HCT116 (cell line): Measurements from ENCODE around the gene TMEM240. TPM values are rescaled to one million over a fixed set of nuclear protein-coding genes. Genes with fewer than 3 reads are reported as not detected.

ENCODE experiments used
- ATAC-seq: fragments of 200-7000 bp; cut with Tn5 transposase; 2 replicates; pipeline ENCODE4 v1.9.1; 2020; ENCODE audit warnings: mild to moderate bottlenecking, moderate library complexity
- BruUV-seq: library from RNA; stranded (reverse); fragments of 400-500 nt; replicated peaks from 2 replicates; lab custom pipeline; 2021; lab: Mats Ljungman, UMichigan
- CTCF ChIA-PET: fragments of 300-600 bp; sonication (Branson Sonifier 250); formaldehyde crosslinking; loops from one replicate; lab custom pipeline; 2021; ENCODE audit warnings: antibody characterized with exemption; lab: Charles Lee
- POLR2A ChIA-PET: fragments of 300-600, 350-600 bp; sonication (Branson Sonifier 250); formaldehyde crosslinking; loops from one replicate; lab custom pipeline; 2021; ENCODE audit warnings: antibody characterized with exemption; lab: Charles Lee
- RAD21 ChIA-PET, 2 experiments: fragments of 300-600 bp; sonication (Branson Sonifier 250); formaldehyde crosslinking; loops; one replicate each; lab custom pipeline; 2023; ENCODE audit warnings: low total read pairs in 2 of 2; ENCODE audit not compliant: uncharacterized antibody in 2 of 2, unreplicated experiment in 2 of 2, low non-redundant PET in 1 of 2; lab: Charles Lee
- DNase-seq: peaks from one replicate; pipeline ENCODE4 v3.0.0-alpha.2; 2010; ENCODE audit warnings: low read depth, low spot score
- H2AFZ ChIP-seq: fragments of 200-600 bp; shearing (Covaris generic), sonication (generic); 2 replicates; pipeline ENCODE4 v1.6.1; 2017; ENCODE audit warnings: low read depth, mixed run types, mixed read lengths, antibody characterized with exemption, low read length; ENCODE audit not compliant: poor library complexity, severe bottlenecking
- H3K27ac ChIP-seq: 2 replicates; pipeline ENCODE4 v1.5.1; 2012; ENCODE audit warnings: low read depth, low read length
- H3K27me3 ChIP-seq: fragments of 200-600 bp; sonication (generic); 2 replicates; pipeline ENCODE4 v1.6.1; 2016; ENCODE audit warnings: mixed run types, low read length, mixed read lengths; ENCODE audit not compliant: insufficient read depth
- H3K36me3 ChIP-seq, 2 experiments: fragments of 200-500 bp in 1 of 2; fragments of 200-600 bp in 1 of 2; sonication (Bioruptor generic) in 1 of 2; sonication (generic) in 1 of 2; 2 replicates each; pipeline versions ENCODE4 v1.5.1 to v1.6.1; 2014 to 2016; ENCODE audit warnings: low read length in 2 of 2, inconsistent platforms in 1 of 2, mixed read lengths in 1 of 2, mixed run types in 1 of 2; ENCODE audit not compliant: insufficient read depth in 2 of 2, control insufficient read depth in 1 of 2
- H3K4me1 ChIP-seq, 2 experiments: fragments of 200-600 bp in 1 of 2; sonication (generic) in 1 of 2; 2 replicates each; pipeline versions ENCODE4 v1.5.1 to v1.6.1; 2012 to 2017; ENCODE audit warnings: low read length in 2 of 2, inconsistent platforms in 1 of 2, mild to moderate bottlenecking in 1 of 2, mixed read lengths in 1 of 2, mixed run types in 1 of 2, moderate library complexity in 1 of 2; ENCODE audit not compliant: insufficient read depth in 2 of 2, control insufficient read depth in 1 of 2
- H3K4me2 ChIP-seq: fragments of 200-600 bp; sonication (generic); 2 replicates; pipeline ENCODE4 v1.6.1; 2017; ENCODE audit warnings: mixed run types, low read length, mixed read lengths
- H3K4me3 ChIP-seq, 2 experiments: fragments of 200-600 bp in 1 of 2; sonication (generic) in 1 of 2; replicated peaks in 1 of 2; 2 replicates each; pipeline ENCODE4 v1.5.1; 2011 to 2016; ENCODE audit warnings: low read length in 2 of 2, control low read depth in 1 of 2, low read depth in 1 of 2, mild to moderate bottlenecking in 1 of 2, mixed read lengths in 1 of 2, mixed run types in 1 of 2
- H3K79me2 ChIP-seq: fragments of 200-600 bp; sonication (generic); 2 replicates; pipeline ENCODE4 v1.6.1; 2017; ENCODE audit warnings: mild to moderate bottlenecking, mixed run types, low read length, moderate library complexity, mixed read lengths; ENCODE audit not compliant: insufficient read depth
- H3K9ac ChIP-seq: fragments of 200-600 bp; sonication (generic); 2 replicates; pipeline ENCODE4 v1.6.1; 2016; ENCODE audit warnings: low read length, mixed read lengths
- H3K9me2 ChIP-seq: fragments of 200-600 bp; sonication (generic), shearing (Covaris generic); 2 replicates; pipeline ENCODE4 v1.6.1; 2017; ENCODE audit warnings: mixed run types, mild to moderate bottlenecking, moderate library complexity; ENCODE audit not compliant: insufficient read depth
- H3K9me3 ChIP-seq, 2 experiments: fragments of 200-500 bp in 1 of 2; fragments of 200-600 bp in 1 of 2; sonication (Bioruptor generic) in 1 of 2; sonication (generic) in 1 of 2; 2 replicates each; pipeline ENCODE4 v1.6.1; 2014 to 2017; ENCODE audit warnings: low read length in 2 of 2, mixed read lengths in 2 of 2, inconsistent platforms in 1 of 2, low read depth in 1 of 2, mild to moderate bottlenecking in 1 of 2, mixed run types in 1 of 2, moderate library complexity in 1 of 2; ENCODE audit not compliant: control insufficient read depth in 1 of 2, insufficient read depth in 1 of 2
- H4K20me1 ChIP-seq: fragments of 200-600 bp; sonication (generic), shearing (Covaris generic); 2 replicates; pipeline ENCODE4 v1.6.1; 2017; ENCODE audit warnings: mixed run types, mild to moderate bottlenecking, moderate library complexity; ENCODE audit not compliant: insufficient read depth
- ATF3 ChIP-seq: IDR thresholded peaks from 2 replicates; pipeline ENCODE4 v1.6.1; 2012
- CEBPB ChIP-seq: IDR thresholded peaks from 2 replicates; pipeline ENCODE4 v1.6.1; 2012; ENCODE audit warnings: low read depth
- CTCF ChIP-seq, 3 experiments: fragments of 200-600 bp in 1 of 3; sonication (generic) in 1 of 3; IDR thresholded peaks in 2 of 3; conservative IDR thresholded peaks in 1 of 3; 2 replicates each; pipeline ENCODE4 v1.5.1; 2012 to 2017; ENCODE audit warnings: low read depth in 2 of 3, low read length in 2 of 3, antibody characterized with exemption in 1 of 3, borderline replicate concordance in 1 of 3, control low read depth in 1 of 3, mild to moderate bottlenecking in 1 of 3, mixed read lengths in 1 of 3, mixed run types in 1 of 3, moderate library complexity in 1 of 3; ENCODE audit not compliant: insufficient read depth in 1 of 3
- EGR1 ChIP-seq: IDR thresholded peaks from 2 replicates; pipeline ENCODE4 v1.6.1; 2012; ENCODE audit warnings: low read depth
- EZH2phosphoT487 ChIP-seq: fragments of 200-600 bp; IDR thresholded peaks from 2 replicates; pipeline ENCODE4 v1.6.1; 2018; ENCODE audit warnings: antibody characterized with exemption, borderline replicate concordance
- FOSL1 ChIP-seq: IDR thresholded peaks from 2 replicates; pipeline ENCODE4 v1.6.1; 2012; ENCODE audit warnings: low read depth
- JUND ChIP-seq: IDR thresholded peaks from 2 replicates; pipeline ENCODE4 v1.6.1; 2012
- POLR2AphosphoS5 ChIP-seq: IDR thresholded peaks from 2 replicates; pipeline ENCODE4 v1.6.1; 2011; ENCODE audit warnings: mild to moderate bottlenecking, low read depth, low read length, moderate library complexity
- RAD21 ChIP-seq: IDR thresholded peaks from 2 replicates; pipeline ENCODE4 v1.6.1; 2012; ENCODE audit warnings: low read depth, mild to moderate bottlenecking
- SIN3A ChIP-seq: IDR thresholded peaks from 2 replicates; pipeline ENCODE4 v1.6.1; 2012; ENCODE audit warnings: low read depth
- SP1 ChIP-seq: IDR thresholded peaks from 2 replicates; pipeline ENCODE4 v1.6.1; 2012; ENCODE audit warnings: low read depth
- TCF7L2 ChIP-seq: IDR thresholded peaks from 2 replicates; pipeline ENCODE4 v1.7.0; 2011; ENCODE audit warnings: borderline replicate concordance, inconsistent platforms; ENCODE audit not compliant: insufficient read depth, insufficient read length; ENCODE audit errors: extremely low read depth
- YY1 ChIP-seq: IDR thresholded peaks from 2 replicates; pipeline ENCODE4 v1.6.1; 2011; ENCODE audit warnings: low read length, low read depth, moderate library complexity, mild to moderate bottlenecking; ENCODE audit not compliant: insufficient replicate concordance; ENCODE audit errors: extremely low read depth
- ZBTB33 ChIP-seq: IDR thresholded peaks from 2 replicates; pipeline ENCODE4 v1.6.1; 2011; ENCODE audit warnings: mild to moderate bottlenecking, low read length, moderate library complexity; ENCODE audit not compliant: insufficient replicate concordance; ENCODE audit errors: extremely low read depth
- intact Hi-C: fragments of 100-400 bp; cut with micrococcal nuclease; formaldehyde crosslinking; loops from 2 replicates; pipeline ENCODE4 v1.10.0; 2022
- total RNA-seq: library from RNA; stranded (reverse); gene quantifications from one replicate; pipeline ENCODE4 v1.2.1, GENCODE V29; 2021; ENCODE audit not compliant: unreplicated experiment

TMEM240 gene
- total RNA-seq, 1 experiment from 2014 or later: 2.3 TPM

GRCh38 chr1:1559066-1559465 is 18.6 kb upstream of the TMEM240 start:
- TF ChIP-seq RAD21 (no peak), TCF7L2 (no peak), EGR1 (no peak), FOSL1 (no peak), YY1 (no peak), JUND (no peak), CEBPB (no peak), ZBTB33 (no peak), POLR2AphosphoS5 (no peak), EZH2phosphoT487 (no peak), SP1 (no peak), CTCF (IDR thresholded peaks at IDR 0.05 in 2 of 3, conservative IDR thresholded peaks at IDR 0.05 in 1 of 3; ENCODE audit: borderline replicate concordance in 1 of 3, insufficient read depth in 1 of 3, low read depth in 2 of 3, low read length in 2 of 3) (no peak), SIN3A (no peak), ATF3 (no peak)
- TF ChIP-seq, all 23 proteins: peak for 0
- ChIA-PET CTCF (no interaction called here), RAD21 (no interaction called here), POLR2A (interaction anchor here (0.6 kb wide), 1 partner anchor 11 kb away, joined by 5 read pairs; no protein-coding TSS in a partner anchor)
- Histone ChIP-seq H3K27ac (no peak overlapping the region), H3K4me3 (no peak overlapping the region), H3K36me3 (peaks cover 6 to 26% of the 10 kb centered on the region in 2 experiments), H3K9ac (no peak overlapping the region), H2AFZ (no peak overlapping the region), H4K20me1 (no peaks in the 10 kb centered on the region; the same call in 1 of the 2 replicates), H3K27me3 (no peaks in the 10 kb centered on the region), H3K9me2 (no peaks in the 10 kb centered on the region), H3K9me3 (no peaks in the 10 kb centered on the region), H3K4me1 (peaks cover 0 to 16% of the 10 kb centered on the region in 2 experiments; a peak in 2 of 4 replicates), H3K4me2 (no peak overlapping the region), H3K79me2 (peaks cover 54% of the 10 kb centered on the region)
- ATAC-seq (no peak), DNase-seq (no peak)
- intact Hi-C loops: no loop called here
- BruUV-seq: no TSS peak
